Activated naive CD4-positive, alpha-beta T cell treated with anti-CD3 and anti-CD28 coated beads, Interleukin-2, amount 50 U/mL, for 72 hours (primary cell): ENCODE data around the gene FGFR2. TPM values are rescaled to one million over a fixed set of nuclear protein-coding genes. Genes with fewer than 3 reads are reported as not detected.

ENCODE experiments used
- ATAC-seq, 2 donors: fragments of 150-1000 bp; cut with Tn5 transposase; 2 replicates each; pipeline ENCODE4 v1.10.0; 2021; ENCODE audit warnings: mild to moderate bottlenecking in 2 of 2, moderate library complexity in 2 of 2
- DNase-seq, 2 donors: peaks; one replicate each; pipeline ENCODE4 v3.0.0; 2021 to 2022; ENCODE audit warnings: low spot score in 2 of 2
- H3K27ac Mint-ChIP-seq, 2 donors: one replicate each; pipeline ENCODE4 v1.8.0; 2022; ENCODE audit warnings: mild to moderate bottlenecking in 2 of 2, mixed read lengths in 2 of 2
- H3K36me3 Mint-ChIP-seq, 2 donors: one replicate each; pipeline ENCODE4 v1.8.0; 2022; ENCODE audit warnings: mixed read lengths in 2 of 2
- H3K9me3 Mint-ChIP-seq, 2 donors: one replicate each; pipeline ENCODE4 v1.8.0; 2022; ENCODE audit warnings: mixed read lengths in 2 of 2
- total RNA-seq, 2 donors: library from RNA; stranded (reverse); gene quantifications; one replicate each; pipeline ENCODE4 v1.2.3, GENCODE V29; 2022

Gene FGFR2
- total RNA-seq, 2 donors from 2014 or later: not detected

- H3K27ac Mint-ChIP-seq: no peak overlapping the region
- no peaks in the 10 kb centered on the region for H3K9me3 Mint-ChIP-seq
- DNase-seq: no peak
- no peak for ATAC-seq
- no peaks in the 10 kb centered on the region for H3K36me3 Mint-ChIP-seq
Observed at GRCh38 chr10:121503587-121504051, 94.6 kb downstream of the FGFR2 start.

GRCh38 chr10:121501796-121502195 is 96.4 kb downstream of the FGFR2 start:
- H3K27ac Mint-ChIP-seq: no peak overlapping the region
- no peak for ATAC-seq
- H3K9me3 Mint-ChIP-seq: no peaks in the 10 kb centered on the region
- no peak for DNase-seq
- H3K36me3 Mint-ChIP-seq: no peaks in the 10 kb centered on the region

GRCh38 chr10:121500701-121501332 is 97.4 kb downstream of the FGFR2 start:
- no peak for DNase-seq
- Mint-ChIP-seq H3K36me3 (no peaks in the 10 kb centered on the region), H3K27ac (no peak overlapping the region), H3K9me3 (no peaks in the 10 kb centered on the region)
- no peak for ATAC-seq

- Mint-ChIP-seq H3K27ac (no peak overlapping the region), H3K36me3 (peaks cover 0 to 4% of the 10 kb centered on the region in 2 donors), H3K9me3 (no peaks in the 10 kb centered on the region)
- ATAC-seq: no peak
- no peak for DNase-seq
Observed at GRCh38 chr10:121497513-121498470, 100.5 kb downstream of the FGFR2 start.

- H3K9me3 Mint-ChIP-seq: no peaks in the 10 kb centered on the region
- no peak overlapping the region for H3K27ac Mint-ChIP-seq
- H3K36me3 Mint-ChIP-seq: peaks cover 0 to 4% of the 10 kb centered on the region in 2 donors
- no peak for DNase-seq
- no peak for ATAC-seq
Observed at GRCh38 chr10:121495719-121496118, 102.5 kb downstream of the FGFR2 start.

- Mint-ChIP-seq H3K36me3 (peaks cover 0 to 4% of the 10 kb centered on the region in 2 donors), H3K27ac (no peak overlapping the region), H3K9me3 (peaks cover 5 to 7% of the 10 kb centered on the region in 2 donors)
- DNase-seq (no peak), ATAC-seq (no peak)
Observed at GRCh38 chr10:121494296-121494695, 103.9 kb downstream of the FGFR2 start.

- Mint-ChIP-seq H3K27ac (no peak overlapping the region), H3K36me3 (peaks cover 0 to 4% of the 10 kb centered on the region in 2 donors), H3K9me3 (peaks cover 6 to 8% of the 10 kb centered on the region in 2 donors)
- DNase-seq (no peak), ATAC-seq (no peak)
Observed at GRCh38 chr10:121493521-121493920, 104.7 kb downstream of the FGFR2 start.

GRCh38 chr10:121490871-121491519 is 107.2 kb downstream of the FGFR2 start:
- Mint-ChIP-seq H3K27ac (no peak overlapping the region), H3K9me3 (peaks cover 6 to 8% of the 10 kb centered on the region in 2 donors), H3K36me3 (peaks cover 0 to 4% of the 10 kb centered on the region in 2 donors)
- no peak for DNase-seq
- ATAC-seq: no peak

- Mint-ChIP-seq H3K27ac (no peak overlapping the region), H3K9me3 (peaks cover 6 to 8% of the 10 kb centered on the region in 2 donors)
- ATAC-seq: no peak
Observed at GRCh38 chr10:121485436-121486139, 112.7 kb downstream of the FGFR2 start.

GRCh38 chr10:121484816-121485215 is 113.4 kb downstream of the FGFR2 start:
- Mint-ChIP-seq H3K27ac (no peak overlapping the region), H3K36me3 (no peaks in the 10 kb centered on the region)
- no peak for ATAC-seq

More at GRCh38 chr10:121485436-121486139, 112.7 kb downstream of the FGFR2 start:
- DNase-seq: no peak
- no peaks in the 10 kb centered on the region for H3K36me3 Mint-ChIP-seq

GRCh38 chr10:121484401-121484800 is 113.8 kb downstream of the FGFR2 start:
- ATAC-seq (no peak), DNase-seq (no peak)
- H3K9me3 Mint-ChIP-seq: peaks cover 2 to 3% of the 10 kb centered on the region in 2 donors
- H3K36me3 Mint-ChIP-seq: no peaks in the 10 kb centered on the region
- no peak overlapping the region for H3K27ac Mint-ChIP-seq

More at GRCh38 chr10:121484816-121485215, 113.4 kb downstream of the FGFR2 start:
- no peak for DNase-seq
- peaks cover 6 to 7% of the 10 kb centered on the region in 2 donors for H3K9me3 Mint-ChIP-seq

GRCh38 chr10:121481180-121481579 is 117.1 kb downstream of the FGFR2 start:
- no peak for DNase-seq
- no peak overlapping the region for H3K27ac Mint-ChIP-seq
- no peaks in the 10 kb centered on the region for H3K9me3 Mint-ChIP-seq
- no peaks in the 10 kb centered on the region for H3K36me3 Mint-ChIP-seq
- ATAC-seq: no peak

GRCh38 chr10:121478556-121478955 is 119.7 kb downstream of the FGFR2 start:
- ATAC-seq (no peak), DNase-seq (no peak)
- Mint-ChIP-seq H3K36me3 (no peaks in the 10 kb centered on the region), H3K27ac (no peak overlapping the region), H3K9me3 (no peaks in the 10 kb centered on the region)

- Mint-ChIP-seq H3K36me3 (no peaks in the 10 kb centered on the region), H3K9me3 (peaks cover 0 to 6% of the 10 kb centered on the region in 2 donors), H3K27ac (no peak overlapping the region)
- no peak for ATAC-seq
- DNase-seq: no peak
Observed at GRCh38 chr10:121469797-121470606, 128.2 kb downstream of the FGFR2 start.

- H3K27ac Mint-ChIP-seq: no peak overlapping the region
- DNase-seq (no peak), ATAC-seq (no peak)
- peaks cover 0 to 6% of the 10 kb centered on the region in 2 donors for H3K9me3 Mint-ChIP-seq
- H3K36me3 Mint-ChIP-seq: no peaks in the 10 kb centered on the region
Observed at GRCh38 chr10:121468726-121469125, 129.5 kb downstream of the FGFR2 start.

- DNase-seq (no peak), ATAC-seq (no peak)
- Mint-ChIP-seq H3K27ac (no peak overlapping the region), H3K36me3 (no peaks in the 10 kb centered on the region), H3K9me3 (peaks cover 0 to 6% of the 10 kb centered on the region in 2 donors)
Observed at GRCh38 chr10:121466424-121466823, 131.8 kb downstream of the FGFR2 start.
